ENCODE results near the gene ANKRD34A.

The ANKRD34A gene

GRCh38 chr1:145972580-145972979 lies 8.2 kb upstream of the ANKRD34A start:
- DNase-seq (ENCODE audit: low read depth, low spot score) = no peak

GRCh38 chr1:145967288-145967687 lies 2.9 kb upstream of the ANKRD34A start:
- DNase-seq (ENCODE audit: low read depth, low spot score) = no peak

GRCh38 chr1:145965119-145965744 lies 857 bp upstream of the ANKRD34A start:
- DNase-seq (ENCODE audit: low read depth, low spot score) = no peak

- DNase-seq (ENCODE audit: low read depth, low spot score) = no peak
These were observed 933 bp downstream of the ANKRD34A start for GRCh38 chr1:145963265-145964019.

GRCh38 chr1:145962157-145963102 lies 1.9 kb downstream of the ANKRD34A start:
- DNase-seq (ENCODE audit: low read depth, low spot score) = no peak

GRCh38 chr1:145961425-145962156 lies 2.8 kb downstream of the ANKRD34A start:
- DNase-seq (ENCODE audit: low read depth, low spot score) = no peak

- DNase-seq (ENCODE audit: low read depth, low spot score) = no peak
These were observed 3.3 kb downstream of the ANKRD34A start for GRCh38 chr1:145961109-145961424.

- no peak for DNase-seq (ENCODE audit: low read depth, low spot score)
These were observed 3.8 kb downstream of the ANKRD34A start for GRCh38 chr1:145960468-145961108.

- no peak for DNase-seq (ENCODE audit: low read depth, low spot score)
These were observed 4.4 kb downstream of the ANKRD34A start for GRCh38 chr1:145959957-145960467.

- DNase-seq (ENCODE audit: low read depth, low spot score) = no peak
These were observed 5.0 kb downstream of the ANKRD34A start for GRCh38 chr1:145959333-145959732.

- DNase-seq (ENCODE audit: low read depth, low spot score) = no peak
These were observed 5.6 kb downstream of the ANKRD34A start for GRCh38 chr1:145958734-145959133.

- DNase-seq (ENCODE audit: low read depth, low spot score) = peak; percentile 96
These were observed 6.7 kb downstream of the ANKRD34A start, which contains the start of gene LIX1L for GRCh38 chr1:145957443-145958319. Gene LIX1L, minus strand, starts transcription at chr1:145958017. Its CDS starts 90 bp downstream, at chr1:145957927.

GRCh38 chr1:145956781-145957442 lies 7.5 kb downstream of the ANKRD34A start:
- DNase-seq (ENCODE audit: low read depth, low spot score) = no peak

GRCh38 chr1:145956361-145956760 lies 8.0 kb downstream of the ANKRD34A start:
- no peak for DNase-seq (ENCODE audit: low read depth, low spot score)

- no peak for DNase-seq (ENCODE audit: low read depth, low spot score)
These were observed 8.9 kb downstream of the ANKRD34A start for GRCh38 chr1:145955436-145955835.

GRCh38 chr1:145953861-145954260 lies 10.5 kb downstream of the ANKRD34A start:
- DNase-seq (ENCODE audit: low read depth, low spot score) = no peak

GRCh38 chr1:145952903-145953302 lies 11.5 kb downstream of the ANKRD34A start:
- no peak for DNase-seq (ENCODE audit: low read depth, low spot score)

- no peak for DNase-seq (ENCODE audit: low read depth, low spot score)
These were observed 12.8 kb downstream of the ANKRD34A start for GRCh38 chr1:145951526-145951925.

GRCh38 chr1:145949219-145949618 lies 15.2 kb downstream of the ANKRD34A start:
- DNase-seq (ENCODE audit: low read depth, low spot score) = no peak

All from smooth muscle cell of the brain vasculature (primary cell).